Measurements from ENCODE around the gene ARL2BP.
A peak's percentile ranks its signal among the peaks of the same experiment; 100 is the strongest.
"Not testable (repeated sequence)": the region's sequence is repeated elsewhere in the genome, so short reads cannot be mapped to it uniquely, and the experiment has no call there.

ARL2BP gene

DNA sequence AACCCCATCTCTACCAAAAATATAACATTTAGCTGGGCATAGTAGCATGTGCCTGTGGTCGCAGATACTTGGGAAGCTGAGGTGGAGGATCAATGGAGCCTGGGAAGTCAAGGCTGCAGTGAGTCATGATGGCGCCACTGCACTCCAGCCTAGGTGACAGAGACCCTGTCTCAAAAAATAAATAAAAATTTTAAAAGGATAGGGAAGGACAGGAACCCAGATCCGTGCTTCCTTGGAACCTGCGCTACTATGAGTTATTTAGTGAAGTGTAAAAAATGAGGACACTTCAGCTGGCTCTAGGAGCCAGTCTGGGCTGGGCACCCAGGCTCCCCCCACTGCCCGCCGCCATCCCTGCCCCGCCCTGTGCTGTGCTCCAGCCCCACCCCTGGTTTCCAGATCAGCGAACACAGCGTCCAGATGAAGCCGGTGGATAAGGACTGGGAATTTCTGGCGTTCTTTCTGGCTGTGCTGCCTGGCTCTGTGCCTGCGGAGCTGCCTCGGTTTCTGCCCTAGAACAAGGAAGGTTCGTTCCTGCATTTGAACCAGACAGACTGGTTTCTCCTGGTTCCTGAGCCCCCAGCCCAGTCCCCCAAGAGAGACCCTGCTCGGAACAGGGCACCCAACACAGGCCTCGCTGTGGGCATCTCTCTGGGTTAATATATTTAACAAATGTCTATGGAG, 20.9 kb downstream of the ARL2BP start:
- DNase-seq: no peak

DNA sequence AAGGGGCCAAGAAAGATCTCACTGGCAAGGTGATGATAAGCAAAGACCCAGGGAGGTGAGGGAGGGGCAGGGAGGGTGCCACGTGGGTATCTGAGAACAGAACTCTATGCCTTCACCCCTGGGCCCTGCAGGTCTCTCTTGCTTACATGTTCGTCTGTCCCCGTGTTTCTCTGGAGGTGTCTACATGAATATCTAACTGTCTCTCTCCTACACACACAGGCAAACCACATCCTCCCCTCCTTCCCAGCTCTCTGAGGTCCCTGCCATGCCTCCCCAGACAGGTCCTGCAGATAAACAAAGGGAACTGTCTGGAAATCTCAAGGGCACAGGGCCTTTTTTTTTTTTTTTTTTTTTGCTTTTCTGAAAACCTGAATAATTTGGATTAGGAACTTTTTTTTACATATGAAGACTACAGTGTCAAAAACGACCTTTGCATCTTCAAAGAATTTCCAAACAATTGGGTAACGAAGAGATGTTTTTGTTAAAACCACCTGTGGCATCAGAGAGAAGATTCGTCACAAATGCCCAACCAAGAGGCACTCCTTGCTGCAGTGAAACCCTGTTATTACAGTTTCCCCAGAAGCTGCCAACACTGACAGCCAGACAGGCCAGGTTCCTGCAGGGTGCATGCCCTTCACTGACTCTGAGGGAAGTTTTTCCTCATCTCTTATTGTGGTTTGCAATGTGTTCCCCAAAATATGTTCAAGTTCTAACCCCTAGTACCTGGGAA, 21.6 kb downstream of the ARL2BP start:
- peak; percentile 28 for DNase-seq

DNA sequence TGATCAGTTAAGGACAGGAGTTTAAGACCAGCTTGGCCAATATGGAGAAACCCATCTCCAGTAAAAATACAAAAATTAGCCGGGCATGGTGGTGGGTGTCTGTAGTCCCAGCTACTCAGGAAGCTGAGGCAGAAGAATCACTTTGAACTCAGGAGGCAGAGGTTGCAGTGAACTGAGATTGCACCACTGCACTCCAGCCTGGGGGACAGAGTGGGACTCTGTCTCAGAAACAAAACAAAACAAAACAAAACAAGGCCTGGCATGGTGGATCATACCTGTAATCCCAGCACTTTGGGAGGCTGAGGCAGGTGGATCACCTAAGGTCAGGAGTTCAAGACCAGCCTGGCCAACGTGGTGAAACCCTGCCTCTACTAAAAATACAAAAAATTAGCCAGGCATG, 22.3 kb downstream of the ARL2BP start:
- not testable (repeated sequence) for DNase-seq

DNA sequence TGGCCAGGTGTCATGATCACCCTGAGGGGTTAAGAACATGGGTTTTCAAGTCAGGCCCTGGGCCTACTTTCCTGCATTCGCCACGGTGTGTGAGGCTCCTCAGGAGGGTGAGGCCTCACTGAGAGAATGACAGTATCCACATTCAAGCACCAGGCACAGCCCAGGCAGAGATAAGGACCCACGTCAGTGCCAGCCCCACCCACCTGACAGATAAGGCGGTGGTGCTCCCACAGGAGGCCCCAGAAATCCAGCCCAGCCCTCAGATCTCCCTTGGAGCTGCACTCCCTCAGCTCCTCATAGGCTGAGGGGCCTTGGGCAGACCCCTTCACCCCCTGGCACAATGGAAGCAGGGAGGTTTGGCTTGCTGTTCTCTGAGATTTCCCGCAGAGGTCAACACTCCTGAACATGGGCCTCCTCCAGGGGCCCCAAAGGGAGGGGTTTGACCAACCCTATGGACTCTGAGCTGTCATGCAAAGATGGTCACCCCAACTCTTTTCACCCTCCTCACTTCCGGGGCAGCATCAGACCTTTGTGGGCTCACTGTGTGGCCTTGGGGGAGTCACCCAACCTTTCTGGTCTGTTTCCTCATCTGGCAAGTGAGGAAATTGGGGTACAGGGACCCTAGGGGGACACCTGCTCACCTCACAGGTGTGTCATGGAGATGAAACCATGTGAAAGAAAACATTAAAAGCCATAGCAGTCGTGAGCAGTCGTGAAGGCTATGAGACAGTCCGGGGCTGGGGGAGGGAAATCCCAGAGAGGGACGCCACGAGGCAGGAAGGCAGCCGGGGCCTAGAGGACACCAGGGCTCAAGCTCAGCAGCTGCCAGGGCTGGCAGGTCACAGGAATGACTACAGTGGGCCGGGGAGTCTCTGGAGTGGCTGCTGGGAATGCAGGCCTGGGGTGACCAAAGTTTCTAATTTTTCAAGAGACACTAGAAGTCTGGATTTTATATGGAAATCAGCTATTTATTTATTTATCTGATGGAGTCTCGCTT, 24.0 kb downstream of the ARL2BP start:
- no peak for DNase-seq

DNA sequence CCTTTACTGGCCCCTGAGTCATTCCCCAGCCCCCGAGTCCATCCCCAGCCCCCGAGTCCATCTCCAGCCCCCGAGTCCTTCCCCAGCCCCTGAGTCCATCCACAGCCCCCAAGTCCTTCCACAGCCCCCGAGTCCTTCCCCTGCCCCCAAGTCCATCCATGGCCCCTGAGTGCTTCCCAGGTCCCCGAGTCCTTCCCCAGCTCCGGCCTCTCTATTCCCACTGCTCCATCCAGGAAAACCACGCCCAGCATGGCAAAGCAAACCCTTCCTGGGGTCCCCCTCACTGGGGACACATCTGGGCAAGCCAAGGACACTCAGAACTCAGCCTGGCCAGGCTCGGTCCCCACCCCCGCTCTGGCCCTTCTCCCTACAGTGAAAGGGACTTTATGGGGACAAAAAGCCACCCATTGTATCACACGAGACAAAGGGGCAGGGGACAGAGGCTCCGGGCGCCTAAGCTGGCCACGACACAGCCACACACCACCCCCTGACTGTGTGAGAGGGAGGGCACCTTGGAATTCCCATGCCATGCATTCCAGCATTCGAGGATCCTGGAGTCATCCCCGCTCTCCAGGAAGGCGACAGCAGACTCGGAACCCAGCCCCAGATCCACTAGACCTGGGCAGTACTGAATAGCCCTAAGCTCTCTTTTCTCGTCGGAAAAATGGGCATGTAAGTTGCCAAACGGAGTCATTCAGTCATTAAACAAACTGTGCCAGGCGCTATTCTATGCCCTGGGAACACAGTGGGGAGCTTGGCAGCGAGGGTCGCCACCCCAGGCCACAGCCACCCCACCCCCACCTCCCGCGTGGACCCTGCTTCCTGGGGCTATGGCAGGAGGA, 25.4 kb downstream of the ARL2BP start:
- DNase-seq: no peak

DNA sequence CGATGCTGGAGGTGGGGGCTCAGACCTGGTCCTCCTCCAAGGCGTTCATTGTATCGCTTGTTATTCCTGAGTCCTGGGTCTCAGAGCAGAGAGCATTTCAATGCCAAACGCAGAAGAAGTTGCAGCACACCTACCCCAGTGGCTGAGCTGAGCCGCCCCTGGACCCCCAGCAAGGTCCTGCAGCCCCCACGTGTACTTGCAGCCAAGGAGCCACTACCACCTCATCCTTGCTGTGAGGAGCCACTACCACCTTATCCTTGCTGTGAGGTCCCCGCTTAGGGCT, 25.9 kb downstream of the ARL2BP start:
- no peak for DNase-seq

- no peak for DNase-seq
These were observed 26.9 kb downstream of the ARL2BP start for GRCh38 chr16:57271867-57272495.

- no peak for DNase-seq
These were observed 28.3 kb downstream of the ARL2BP start for GRCh38 chr16:57273359-57273758.

DNA sequence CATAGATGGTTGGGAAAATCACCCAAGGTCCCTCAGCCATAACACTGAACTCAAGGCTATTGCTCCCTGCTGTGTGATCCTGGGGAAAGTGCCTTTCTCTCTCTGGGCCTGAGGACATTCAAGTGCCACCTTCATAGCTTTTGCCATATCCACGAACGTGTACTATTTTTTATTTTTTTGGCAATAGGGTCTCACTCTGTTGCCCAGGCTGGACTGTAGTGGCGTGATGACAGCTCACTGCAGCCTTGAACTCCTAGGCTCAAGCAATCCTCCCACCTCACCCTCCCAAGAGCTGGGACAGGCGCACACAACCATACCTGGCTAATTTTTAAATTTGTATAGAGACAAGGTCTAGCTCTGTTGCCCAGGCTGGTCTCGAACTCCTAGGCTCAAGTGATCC, 28.8 kb downstream of the ARL2BP start:
- DNase-seq: no peak

DNA sequence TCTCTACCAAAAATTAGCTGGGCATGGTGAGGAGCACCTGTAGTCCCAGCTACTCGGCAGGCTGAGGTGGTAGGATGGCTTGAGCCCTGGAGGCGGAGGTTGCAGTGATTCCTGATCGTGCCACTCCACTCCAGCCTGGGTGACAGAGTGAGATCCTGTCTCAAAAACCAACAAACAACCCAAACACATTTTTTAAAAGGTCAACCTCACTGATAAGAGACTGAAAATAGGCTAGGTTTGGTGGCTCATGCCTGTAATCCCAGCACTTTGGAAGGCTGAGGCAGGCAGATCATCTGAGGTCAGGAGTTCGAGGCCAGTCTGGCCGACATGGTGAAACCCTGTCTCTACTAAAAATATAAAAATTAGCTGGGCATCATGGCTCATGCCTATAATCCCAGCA, 30.9 kb downstream of the ARL2BP start:
- not testable (repeated sequence) for DNase-seq

- no peak for DNase-seq
These were observed 31.5 kb downstream of the ARL2BP start for GRCh38 chr16:57276596-57276995.

DNA sequence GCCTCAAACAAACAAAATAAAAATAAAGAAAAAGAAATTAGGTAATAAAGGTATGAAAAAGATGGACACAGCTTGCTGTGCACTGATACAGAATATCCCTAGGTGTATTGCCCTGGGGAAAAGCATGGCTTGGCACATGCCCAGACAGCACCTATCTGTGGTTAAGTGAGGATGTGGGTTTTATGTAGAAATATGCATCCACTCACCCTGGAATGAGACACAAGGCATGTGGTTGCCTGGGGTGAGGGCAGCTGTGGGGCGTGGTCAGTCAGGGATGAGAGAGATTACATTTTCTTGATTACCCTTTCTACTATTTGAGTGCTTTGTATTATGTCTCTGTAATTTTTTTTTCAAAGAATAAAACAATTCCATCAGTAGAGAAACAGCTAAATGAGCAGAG, 32.5 kb downstream of the ARL2BP start:
- peak; percentile 44 for DNase-seq

DNA sequence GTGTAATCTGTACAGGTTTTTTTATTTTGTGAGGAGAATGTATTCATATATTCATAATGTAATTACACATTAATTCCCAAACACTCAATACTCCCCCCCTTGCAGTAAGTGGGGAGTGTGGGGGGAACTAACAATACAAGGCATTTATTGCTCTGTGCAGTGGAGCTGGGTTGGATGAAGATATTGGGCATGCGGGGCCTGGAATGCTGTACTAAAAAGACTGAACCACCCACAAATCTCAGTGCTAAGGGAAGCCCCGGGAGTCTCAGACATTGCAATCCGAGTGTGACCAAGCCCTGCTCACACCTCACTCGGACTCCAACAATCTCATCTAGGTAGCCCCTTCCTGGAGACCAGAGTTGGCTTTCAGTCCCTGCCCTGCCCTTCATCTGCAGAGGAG, 33.4 kb downstream of the ARL2BP start:
- no peak for DNase-seq

DNA sequence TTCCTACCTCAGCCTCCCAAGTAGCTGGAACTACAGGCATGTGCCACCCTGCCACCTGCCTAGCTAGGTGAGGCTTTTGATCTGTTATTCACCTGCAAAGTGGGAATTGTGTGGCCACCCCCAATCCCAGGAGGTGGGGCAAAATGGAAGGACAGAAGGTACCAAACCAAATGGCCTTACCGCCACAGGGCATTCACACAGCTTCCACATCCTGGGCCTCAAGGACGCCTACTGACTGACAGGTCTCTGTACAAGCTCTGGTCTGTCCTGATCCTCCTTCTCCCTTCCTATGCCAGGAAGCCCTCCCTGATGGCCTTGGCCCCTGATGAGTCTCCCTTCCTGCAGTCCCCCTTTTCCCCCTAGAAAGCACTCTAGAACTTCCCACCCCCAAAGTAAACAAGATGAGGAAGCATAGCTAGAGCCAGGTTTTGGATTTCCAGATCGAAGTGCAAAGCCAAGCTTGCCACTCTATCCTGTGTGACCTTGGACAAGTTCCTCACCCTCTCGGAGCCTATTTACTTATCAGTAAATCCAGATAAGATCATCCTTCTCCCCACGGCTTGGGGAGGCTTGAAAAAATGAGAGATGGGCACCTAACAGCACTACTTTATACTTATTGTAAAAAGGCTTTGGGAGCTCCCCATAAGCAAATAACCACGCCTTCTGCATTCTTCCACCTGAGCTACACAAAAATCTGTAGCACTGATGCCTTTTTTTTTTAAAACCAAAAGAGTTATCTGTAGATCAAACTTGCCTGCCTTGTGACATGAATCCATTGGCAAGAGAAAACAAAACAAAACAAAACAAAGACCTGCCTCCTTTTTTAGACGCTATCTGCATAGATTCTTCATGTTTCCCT, 35.0 kb downstream of the ARL2BP start:
- DNase-seq: no peak

GRCh38 chr16:57281791-57282190, 36.7 kb downstream of the ARL2BP start:
- no peak for DNase-seq

DNA sequence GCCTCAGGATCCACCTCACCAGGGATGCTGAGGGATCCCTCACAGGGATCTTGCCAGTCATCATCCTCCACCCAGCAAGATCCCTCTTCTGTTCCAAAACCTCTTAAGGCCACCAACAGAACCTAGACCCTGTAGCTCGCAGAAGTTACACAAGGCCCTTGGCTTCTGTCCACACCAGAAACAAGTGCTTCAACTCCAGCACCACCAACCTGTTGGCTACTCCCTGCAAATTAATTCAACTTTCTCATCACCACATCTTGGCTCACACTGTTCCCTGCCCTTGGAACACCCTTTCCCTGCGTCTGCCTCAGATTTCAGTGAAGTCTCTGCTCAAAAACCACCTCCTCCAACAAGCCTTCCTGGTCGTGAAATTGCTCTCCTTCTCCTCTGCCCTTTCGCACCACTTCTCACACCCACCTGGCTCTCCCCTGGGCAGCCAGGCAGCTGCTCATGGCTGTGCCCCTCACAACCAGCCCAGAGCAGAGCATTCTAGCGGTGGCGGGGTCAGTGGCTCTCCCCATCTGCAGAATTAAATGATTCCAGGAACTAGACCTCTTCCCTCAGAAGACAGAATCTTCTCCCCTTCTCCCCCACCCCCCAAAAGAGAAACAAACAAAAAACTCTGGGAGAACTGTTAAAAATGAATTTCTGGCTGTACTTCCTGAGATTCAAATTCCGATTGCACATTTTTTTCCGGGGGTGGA, 37.6 kb downstream of the ARL2BP start:
- DNase-seq: no peak

DNA sequence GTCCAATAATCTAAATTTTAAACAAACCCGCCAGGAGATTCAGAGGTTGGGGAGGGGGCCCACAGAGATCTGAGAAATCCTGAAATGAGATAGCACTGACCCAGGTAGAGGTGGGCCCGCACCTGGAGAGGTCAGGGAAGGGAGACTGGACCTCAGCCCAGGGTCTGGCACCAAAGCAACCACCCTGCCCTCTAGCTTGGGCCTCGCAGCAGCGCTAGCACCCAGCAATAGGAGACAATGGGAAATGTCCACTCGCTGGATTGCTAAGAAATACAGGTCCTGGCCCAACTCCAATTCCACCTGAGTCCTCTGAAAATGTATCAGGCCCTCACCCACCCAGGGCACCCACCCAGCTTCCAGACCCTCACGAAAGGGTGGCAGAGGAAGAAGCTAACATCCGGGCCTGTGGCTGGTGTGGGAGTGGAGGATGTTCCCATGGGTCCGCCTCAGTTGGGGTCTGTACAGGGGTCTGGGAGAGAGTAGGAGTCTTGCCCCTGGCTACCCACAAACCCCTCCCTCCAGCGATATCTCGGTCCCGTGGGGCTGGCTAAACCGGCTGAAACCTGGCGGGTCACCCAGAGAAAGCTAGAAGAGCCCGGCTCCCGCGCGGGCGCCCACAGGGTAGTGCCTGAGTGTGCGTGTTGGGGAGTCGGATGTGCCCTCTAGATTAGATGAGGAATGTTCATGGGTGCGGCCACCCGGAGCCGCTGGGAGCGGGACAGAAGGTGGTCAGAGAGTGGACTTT, 38.3 kb downstream of the ARL2BP start:
- DNase-seq: no peak

GRCh38 chr16:57283959-57284208, 38.8 kb downstream of the ARL2BP start:
- DNase-seq: no peak

DNA sequence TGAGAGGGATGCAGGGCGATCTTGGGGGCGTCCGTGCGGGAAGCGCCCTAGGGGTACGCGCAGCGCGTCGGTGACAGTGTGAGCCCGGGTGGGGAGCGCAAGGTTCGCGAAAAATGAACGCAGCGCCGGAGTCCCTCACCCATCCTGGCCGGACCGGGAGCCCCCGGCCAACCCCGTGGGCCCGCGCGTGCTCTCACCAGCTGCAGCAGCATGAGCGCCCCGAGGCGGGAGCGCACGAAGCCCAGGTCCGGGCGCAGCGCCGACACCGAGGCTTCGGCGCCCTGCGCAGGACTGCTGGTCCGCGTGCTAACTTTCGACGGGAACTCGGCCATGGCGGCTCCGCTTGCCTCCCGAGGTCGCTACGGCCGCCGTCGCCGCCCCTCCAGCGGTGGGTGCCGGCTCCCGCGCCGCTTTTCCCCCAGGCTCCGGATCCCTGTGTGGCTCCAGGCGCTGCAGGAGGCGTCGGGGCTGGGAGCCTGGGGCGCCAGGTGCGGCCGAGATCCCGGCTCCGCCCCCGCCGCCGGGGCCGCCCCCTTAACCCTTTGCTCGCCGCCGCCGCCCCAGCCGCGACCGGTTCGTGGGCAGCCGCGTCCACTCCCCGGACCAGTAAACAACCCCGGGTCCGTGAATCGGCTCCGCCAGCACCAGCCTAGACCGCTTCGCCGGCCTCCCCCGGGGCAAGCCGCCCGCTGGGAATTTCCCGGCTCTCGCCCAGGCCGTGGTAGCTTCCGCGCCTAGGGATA, 39.3 kb downstream of the ARL2BP start, which contains the start of gene PLLP:
TSS of gene PLLP (minus strand) at position 464 of the 743 bp plus-strand sequence. CDS start at position 332, 132 bp downstream.
- peak; percentile 13 for DNase-seq

Measured in CD4-positive, alpha-beta T cell treated with Interferon gamma for 1 hour (primary cell).